WERI-Rb-1 (cell line): ENCODE data around the gene RPAP2.
"Not testable (repeated sequence)": the region's sequence is repeated elsewhere in the genome, so short reads cannot be mapped to it uniquely, and the experiment has no call there.

ENCODE experiments used
- DNase-seq: peaks from one replicate; pipeline ENCODE4 v3.0.0-alpha.2; 2020
- H3K27ac ChIP-seq: fragments of 250-450 bp; sonication (Bioruptor Pico); 2 replicates; pipeline ENCODE4 v1.5.1; 2020; ENCODE audit warnings: mild to moderate bottlenecking, moderate library complexity
- H3K27me3 ChIP-seq: fragments of 250-450 bp; sonication (Bioruptor Pico); 2 replicates; pipeline ENCODE4 v1.5.1; 2021; ENCODE audit warnings: mild to moderate bottlenecking, low read depth, moderate library complexity; ENCODE audit not compliant: insufficient read depth, severe bottlenecking
- H3K36me3 ChIP-seq: fragments of 250-450 bp; sonication (Bioruptor Pico); 2 replicates; pipeline ENCODE4 v1.5.1; 2020; ENCODE audit warnings: mild to moderate bottlenecking, moderate library complexity
- H3K4me3 ChIP-seq: 2 replicates; pipeline ENCODE4 v1.5.1; 2011; ENCODE audit warnings: low read depth, mild to moderate bottlenecking, control low read depth, low read length
- H3K9me3 ChIP-seq: fragments of 250-450 bp; sonication (Bioruptor Pico); 2 replicates; pipeline ENCODE4 v1.5.1; 2021; ENCODE audit warnings: mild to moderate bottlenecking, moderate library complexity; ENCODE audit not compliant: severe bottlenecking
- CTCF ChIP-seq: IDR thresholded peaks from 2 replicates; pipeline ENCODE4 v1.5.1; 2011; ENCODE audit warnings: low read depth, mild to moderate bottlenecking, control low read depth, inconsistent platforms, low read length

Gene RPAP2

GRCh38 chr1:92374223-92374622, 75.4 kb downstream of the RPAP2 start:
- Histone ChIP-seq H3K36me3 (no peaks in the 10 kb centered on the region), H3K9me3 (no peaks in the 10 kb centered on the region), H3K4me3 (no peak overlapping the region), H3K27ac (no peak overlapping the region), H3K27me3 (no peaks in the 10 kb centered on the region)
- no peak for TF ChIP-seq CTCF
- DNase-seq = no peak

DNA sequence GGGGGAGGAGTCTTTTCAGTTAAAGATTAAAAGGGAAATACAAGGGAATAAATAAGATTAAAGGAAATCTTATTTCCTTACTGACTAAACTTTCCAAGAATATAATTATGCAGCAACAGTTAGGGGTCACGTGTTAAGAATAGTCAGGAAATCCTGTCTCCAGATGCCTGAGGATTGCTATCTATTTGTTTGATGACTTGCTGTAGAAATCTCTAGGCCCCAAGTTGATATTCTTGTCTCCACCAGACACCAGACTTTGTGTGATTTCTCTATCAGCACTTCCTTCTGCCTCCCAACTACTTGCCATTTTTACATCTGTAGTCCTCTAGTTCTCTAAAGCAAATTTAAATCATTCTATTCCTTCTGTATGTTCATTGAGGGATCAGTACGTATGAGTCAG, 77.5 kb downstream of the RPAP2 start:
- no peak for DNase-seq
- Histone ChIP-seq H3K27me3 (no peaks in the 10 kb centered on the region), H3K9me3 (no peaks in the 10 kb centered on the region), H3K27ac (no peak overlapping the region), H3K4me3 (no peak overlapping the region), H3K36me3 (no peaks in the 10 kb centered on the region)
- TF ChIP-seq CTCF = no peak

GRCh38 chr1:92377991-92378390, 79.1 kb downstream of the RPAP2 start:
- not testable (repeated sequence) for H3K27ac ChIP-seq, H3K27me3 ChIP-seq, H3K4me3 ChIP-seq, H3K9me3 ChIP-seq, H3K36me3 ChIP-seq, DNase-seq

GRCh38 chr1:92380867-92381266, 82.0 kb downstream of the RPAP2 start:
- Histone ChIP-seq H3K36me3 (no peaks in the 10 kb centered on the region), H3K27ac (no peak overlapping the region), H3K4me3 (no peak overlapping the region), H3K27me3 (no peaks in the 10 kb centered on the region), H3K9me3 (peaks cover 5% of the 10 kb centered on the region)
- no peak for TF ChIP-seq CTCF
- DNase-seq = no peak

DNA sequence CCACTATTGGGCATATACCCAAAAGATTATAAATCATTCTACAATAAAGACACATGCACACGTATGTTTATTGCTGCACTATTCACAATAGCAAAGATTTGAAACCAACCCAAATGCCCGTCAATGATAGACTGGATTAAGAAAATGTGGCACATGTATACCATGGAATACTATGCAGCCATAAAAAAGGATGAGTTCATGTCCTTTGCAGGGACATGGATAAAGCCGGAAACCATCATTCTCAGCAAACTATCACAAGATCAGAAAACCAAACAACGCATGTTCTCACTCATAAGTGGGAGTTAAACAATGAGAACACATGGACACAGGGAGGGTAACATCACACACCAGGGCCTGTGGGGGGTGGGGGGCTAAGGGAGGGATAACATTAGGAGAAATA, 95.1 kb downstream of the RPAP2 start:
- DNase-seq = not testable (repeated sequence)

GRCh38 chr1:92398519-92398918, 99.7 kb downstream of the RPAP2 start:
- Histone ChIP-seq H3K36me3 (no peaks in the 10 kb centered on the region), H3K9me3 (peaks cover 4% of the 10 kb centered on the region), H3K27ac (no peak overlapping the region), H3K4me3 (no peak overlapping the region), H3K27me3 (no peaks in the 10 kb centered on the region)
- TF ChIP-seq CTCF = no peak
- no peak for DNase-seq

More for the DNA sequence above, 95.1 kb downstream of the RPAP2 start:
- H3K27me3 ChIP-seq, H3K36me3 ChIP-seq, H3K27ac ChIP-seq, H3K4me3 ChIP-seq: not testable (repeated sequence)
- peaks cover 27% of the 10 kb centered on the region for H3K9me3 ChIP-seq

GRCh38 chr1:92399076-92399475, 100.2 kb downstream of the RPAP2 start:
- no peaks in the 10 kb centered on the region for H3K27me3 ChIP-seq
- no peak overlapping the region for H3K4me3 ChIP-seq
- peaks cover under 1% of the 10 kb centered on the region for H3K9me3 ChIP-seq
- H3K27ac ChIP-seq = no peak overlapping the region
- no peak for DNase-seq
- no peaks in the 10 kb centered on the region for H3K36me3 ChIP-seq
- TF ChIP-seq CTCF = no peak
